HG02798 (cell line): Measurements from ENCODE around the gene LGI4.

ENCODE experiments used
- ATAC-seq: cut with Tn5 transposase; IDR thresholded peaks from one replicate; pipeline ENCODE4 v1.9.1; 2021; ENCODE audit warnings: mild to moderate bottlenecking; ENCODE audit not compliant: unreplicated experiment, poor library complexity

LGI4 gene

DNA sequence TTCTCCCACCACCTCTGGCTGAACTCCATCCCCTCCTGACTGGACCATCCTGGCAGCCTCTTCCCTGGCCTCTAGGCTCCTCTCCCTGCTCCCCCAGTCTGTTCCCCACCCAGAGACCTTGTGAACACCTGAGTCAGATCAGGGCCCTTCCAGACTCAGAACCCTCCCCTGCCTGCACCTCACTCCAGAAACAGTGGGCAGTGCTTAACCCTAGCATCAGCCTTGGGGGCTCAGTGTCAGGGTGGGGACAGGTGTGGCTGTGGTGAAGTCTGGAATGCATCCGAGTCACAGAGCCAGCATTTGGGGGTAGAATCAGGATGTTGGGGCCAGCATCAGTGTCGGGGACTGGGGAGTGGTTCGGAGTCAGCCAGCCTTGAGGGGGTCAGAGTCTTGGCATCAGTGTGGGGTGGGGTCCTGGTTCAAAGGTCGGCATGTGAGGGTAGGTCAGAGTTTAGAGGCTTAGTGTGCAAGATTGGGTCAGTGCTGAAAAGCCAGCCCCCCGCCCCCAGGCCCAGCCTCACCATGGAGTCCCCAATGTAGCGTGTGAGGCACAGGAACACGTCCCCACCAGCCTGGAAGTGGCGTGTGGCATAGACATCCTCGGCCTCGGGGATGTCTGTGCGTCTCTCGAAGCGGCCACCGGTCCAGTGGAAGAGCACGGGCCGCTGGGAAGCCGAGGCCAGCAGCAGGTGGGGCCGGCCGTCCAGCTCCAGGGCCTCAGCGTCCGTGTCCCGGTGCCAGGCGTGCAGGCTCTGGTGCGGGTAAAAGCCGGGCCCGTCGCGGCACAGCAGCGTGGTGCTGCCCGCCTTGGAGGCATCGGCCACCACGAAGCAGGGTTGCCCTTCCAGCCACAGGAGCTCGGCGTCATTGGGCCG lies 8.9 kb downstream of the LGI4 start:
- ATAC-seq, result no peak

DNA sequence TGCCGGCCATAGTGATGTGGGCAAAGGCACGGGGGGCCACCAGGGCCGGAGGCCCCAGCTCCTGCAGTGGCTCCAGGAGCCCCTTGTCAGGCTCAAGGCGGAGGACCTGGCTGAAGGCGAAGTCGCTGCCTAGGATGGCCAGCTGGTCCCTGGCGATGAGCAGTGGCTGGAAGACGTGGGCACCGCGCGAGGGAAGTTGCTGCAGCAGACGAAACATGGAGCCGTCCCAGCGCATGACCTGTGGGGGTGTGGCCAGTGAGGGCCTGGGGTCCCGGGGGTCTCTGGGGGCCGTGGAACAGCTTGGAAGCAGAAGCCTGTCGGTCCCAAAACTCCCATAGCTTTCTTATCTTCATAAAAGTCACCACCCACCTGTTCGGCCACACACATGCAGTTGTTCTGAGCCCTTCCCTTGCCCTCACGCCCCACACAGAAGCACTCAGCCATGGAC lies 9.6 kb downstream of the LGI4 start:
- no peak for ATAC-seq

DNA sequence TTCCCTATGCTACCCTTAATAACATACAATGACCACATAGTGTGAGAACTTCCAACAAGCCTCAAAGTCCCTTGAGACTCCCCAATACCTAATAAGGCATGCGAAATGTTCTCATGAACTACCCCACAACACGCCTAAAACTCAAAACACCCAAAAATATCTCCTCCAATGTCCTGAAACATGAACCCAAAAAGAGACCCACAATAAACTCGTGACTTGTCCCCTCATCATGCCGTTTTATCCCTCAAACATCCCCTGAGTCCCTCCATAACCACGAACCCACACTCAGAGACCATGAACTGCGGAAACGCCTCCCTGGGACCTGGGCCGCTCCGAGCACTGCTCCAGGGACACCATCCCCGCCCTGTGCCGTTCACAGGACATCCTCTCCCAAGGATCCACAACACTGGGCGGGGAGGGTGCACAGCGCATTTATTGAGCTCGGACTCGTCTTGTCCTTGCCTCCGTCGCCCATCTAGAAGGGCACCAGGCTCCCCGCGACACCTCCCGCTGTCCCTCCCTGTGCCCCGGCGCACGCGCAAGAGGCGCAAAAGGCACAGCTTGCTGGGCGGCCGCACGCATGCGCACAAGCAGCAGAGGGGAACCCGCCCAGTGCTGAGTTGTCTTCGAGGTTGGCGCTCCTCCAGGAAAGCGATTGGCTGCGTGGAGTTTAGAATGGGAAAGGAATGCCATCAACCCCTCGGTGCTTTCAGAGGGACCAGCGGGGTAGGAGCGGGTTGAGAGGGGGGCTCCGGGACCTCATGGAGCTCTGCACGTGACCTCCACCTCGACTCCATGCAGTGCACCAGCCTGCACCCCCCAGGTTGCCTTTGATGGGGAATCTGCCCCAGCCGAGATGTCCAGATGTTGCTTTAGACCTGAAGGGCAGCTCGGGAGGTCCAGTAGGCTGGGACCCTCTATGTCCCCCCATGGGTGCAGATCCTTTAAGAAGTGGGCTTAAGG lies 10.5 kb downstream of the LGI4 start:
- peak; percentile 88 for ATAC-seq

DNA sequence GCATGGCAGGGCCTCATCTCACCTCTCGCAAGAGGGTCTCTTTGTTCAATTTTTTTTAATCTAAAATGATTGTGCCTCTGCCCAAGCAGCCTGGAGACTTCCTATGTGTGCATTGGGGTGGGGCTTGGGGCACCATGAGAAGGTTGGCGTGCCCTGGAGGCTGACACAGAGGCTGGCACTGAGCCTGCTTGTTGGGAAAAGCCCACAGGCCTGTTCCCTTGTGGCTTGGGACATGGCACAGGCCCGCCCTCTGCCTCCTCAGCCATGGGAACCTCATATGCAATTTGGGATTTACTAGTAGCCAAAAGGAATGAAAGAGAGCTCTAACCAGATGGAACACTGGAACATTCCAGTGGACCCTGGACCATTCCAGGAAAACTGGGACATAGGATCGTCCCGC lies 11.3 kb downstream of the LGI4 start:
- ATAC-seq, result no peak

DNA sequence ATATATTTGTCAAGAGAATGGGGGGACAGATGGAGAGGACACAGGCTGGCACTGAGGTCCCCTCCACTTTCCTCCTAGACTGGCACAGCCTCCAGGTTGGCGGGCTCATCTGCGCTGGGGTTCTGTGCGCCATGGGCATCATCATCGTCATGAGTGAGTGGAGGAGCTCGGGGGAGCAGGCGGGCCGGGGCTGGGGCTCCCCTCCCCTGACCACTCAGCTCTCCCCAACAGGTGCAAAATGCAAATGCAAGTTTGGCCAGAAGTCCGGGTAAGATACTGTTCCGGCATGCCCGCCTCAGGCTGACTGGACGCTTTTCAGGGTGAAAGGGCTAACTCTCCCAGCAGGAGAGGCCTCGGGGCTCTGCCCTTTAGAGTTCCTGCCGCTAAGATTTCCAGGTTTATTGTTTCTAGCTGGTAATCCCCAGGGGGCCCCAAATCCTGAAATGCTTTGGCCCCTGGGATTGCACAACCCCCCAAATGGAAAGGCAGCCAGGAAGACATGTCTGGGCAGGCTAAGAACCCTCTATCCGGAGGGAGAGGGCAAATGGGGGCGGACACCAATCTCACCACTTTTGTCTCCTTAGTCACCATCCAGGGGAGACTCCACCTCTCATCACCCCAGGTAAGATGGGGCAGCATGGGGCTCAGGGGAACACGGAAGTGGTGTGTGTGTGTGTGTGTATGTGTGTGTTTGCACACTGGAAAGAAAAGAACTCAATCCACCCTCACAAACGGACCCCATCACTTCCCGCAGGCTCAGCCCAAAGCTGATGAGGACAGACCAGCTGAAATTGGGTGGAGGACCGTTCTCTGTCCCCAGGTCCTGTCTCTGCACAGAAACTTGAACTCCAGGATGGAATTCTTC lies 11.9 kb downstream of the LGI4 start:
- no peak for ATAC-seq

DNA sequence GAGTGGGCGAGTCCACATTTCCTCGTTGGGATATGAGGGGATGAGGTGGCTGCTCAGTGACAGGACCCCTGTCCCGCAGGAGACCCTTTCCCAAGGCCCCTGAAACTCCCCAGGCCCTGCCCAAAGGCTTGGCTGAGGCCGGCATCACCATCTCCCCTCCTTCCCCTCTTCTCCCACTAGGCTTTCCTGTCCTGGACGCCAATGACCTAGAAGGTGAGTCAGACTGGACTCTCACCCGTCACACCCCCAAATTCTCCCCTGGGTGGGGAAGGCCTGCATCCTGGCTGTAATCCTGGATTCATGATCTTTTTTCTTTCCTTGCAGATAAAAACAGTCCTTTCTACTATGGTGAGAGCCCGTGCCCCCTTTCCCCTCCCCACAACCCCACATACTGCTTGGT lies 14.0 kb downstream of the LGI4 start:
- ATAC-seq, result no peak

DNA sequence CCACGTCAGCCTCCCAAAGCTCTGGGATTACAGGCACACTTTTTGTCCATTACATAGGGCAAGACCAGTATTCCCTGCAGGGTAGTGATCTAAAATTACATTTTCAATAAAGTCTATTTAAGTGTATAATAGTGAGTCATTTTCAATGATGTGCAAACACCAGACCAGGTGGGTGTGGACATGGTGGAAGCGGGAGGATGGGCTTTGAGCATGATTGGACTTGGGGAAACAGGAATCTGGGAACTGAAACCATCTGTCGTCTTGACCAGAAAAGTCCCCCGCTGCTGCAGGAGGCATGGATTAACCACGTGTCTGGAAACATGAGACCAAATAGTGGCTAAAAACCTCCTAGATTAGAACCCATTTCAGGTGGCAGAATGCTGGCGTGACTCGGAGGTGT lies 14.4 kb downstream of the LGI4 start:
- ATAC-seq, result no peak

DNA sequence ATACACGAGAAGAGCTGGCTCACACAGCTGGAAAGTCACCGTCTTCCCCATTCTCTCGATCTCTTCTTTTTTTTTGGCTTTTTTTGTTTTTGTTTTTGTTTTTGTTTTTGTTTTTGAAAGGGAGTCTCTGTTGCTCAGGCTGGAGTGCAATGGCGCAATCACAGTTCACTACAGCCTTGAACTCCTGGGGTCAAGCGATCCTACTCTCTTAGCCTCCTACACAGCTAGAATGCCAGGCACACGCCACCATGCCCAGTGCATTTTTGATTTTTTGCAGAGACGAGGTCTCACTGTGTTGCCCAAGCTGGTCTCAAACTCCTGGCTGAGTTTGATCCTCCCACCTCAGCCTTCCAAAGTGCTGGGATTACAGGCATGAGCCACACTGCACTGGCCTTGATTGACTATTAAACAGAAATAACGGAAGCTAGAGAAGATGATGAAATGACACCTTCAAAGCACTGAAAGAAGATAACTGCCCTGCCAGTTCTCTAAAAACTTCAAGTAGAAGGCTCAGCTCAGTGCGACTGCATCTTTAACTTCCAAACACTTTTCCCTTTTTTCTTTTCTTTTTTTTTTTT lies 15.2 kb downstream of the LGI4 start:
- ATAC-seq, result no peak

DNA sequence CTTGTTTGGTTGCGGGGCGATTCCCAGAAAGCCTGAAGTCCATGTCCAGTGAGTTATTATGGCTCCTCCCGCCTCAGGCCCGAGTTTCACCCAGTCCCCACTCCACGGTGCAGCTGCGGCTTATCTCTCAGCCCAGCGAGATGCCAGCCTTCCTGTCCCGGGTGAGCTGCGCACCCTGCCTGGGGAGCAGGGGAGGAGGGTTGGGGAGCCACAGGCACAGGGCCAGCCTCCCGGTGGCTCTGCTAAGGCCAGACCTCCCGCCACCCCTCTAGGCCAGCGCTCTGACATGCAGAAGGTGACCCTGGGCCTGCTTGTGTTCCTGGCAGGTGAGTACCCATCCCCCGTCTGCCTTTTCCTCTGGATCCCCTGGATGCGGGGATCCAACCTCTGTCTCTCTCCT lies 15.8 kb downstream of the LGI4 start:
- ATAC-seq, result no peak

DNA sequence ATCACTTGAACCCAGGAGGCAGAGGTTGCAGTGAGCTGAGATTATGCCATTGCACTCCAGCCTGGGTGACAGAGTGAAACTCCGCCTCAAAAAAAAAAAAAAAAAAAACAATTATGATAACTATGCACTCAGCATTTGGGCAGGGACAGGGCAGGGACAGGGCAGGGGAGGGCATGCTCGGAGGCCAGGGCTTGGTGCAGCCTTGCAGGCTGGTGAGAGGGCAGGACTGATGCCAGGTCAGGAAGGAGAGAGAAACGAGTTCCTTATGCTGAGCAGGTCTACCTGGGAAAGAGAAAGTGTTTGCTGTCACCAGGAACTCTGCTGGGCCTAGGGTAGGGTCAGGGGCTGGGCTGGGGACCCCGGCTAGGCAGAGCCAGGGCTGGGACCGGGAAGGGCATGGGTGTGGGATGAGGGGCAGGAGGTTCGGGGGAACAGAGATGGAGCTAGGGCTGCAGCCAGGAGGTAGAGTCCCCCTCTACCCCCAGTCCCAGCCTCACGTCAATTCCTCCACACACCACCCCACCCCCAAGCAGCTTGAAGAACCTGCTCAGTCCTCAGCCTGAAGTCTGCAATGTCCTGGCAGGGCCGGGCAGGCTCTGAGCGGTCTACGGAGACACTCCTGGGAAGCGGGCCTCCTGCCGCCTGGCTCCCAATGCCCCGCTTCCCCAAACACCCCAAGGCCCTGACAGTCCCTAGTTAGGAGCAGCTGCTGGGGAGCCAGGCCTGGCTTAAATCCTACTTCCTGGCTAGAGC lies 16.4 kb downstream of the LGI4 start:
- no peak for ATAC-seq

DNA sequence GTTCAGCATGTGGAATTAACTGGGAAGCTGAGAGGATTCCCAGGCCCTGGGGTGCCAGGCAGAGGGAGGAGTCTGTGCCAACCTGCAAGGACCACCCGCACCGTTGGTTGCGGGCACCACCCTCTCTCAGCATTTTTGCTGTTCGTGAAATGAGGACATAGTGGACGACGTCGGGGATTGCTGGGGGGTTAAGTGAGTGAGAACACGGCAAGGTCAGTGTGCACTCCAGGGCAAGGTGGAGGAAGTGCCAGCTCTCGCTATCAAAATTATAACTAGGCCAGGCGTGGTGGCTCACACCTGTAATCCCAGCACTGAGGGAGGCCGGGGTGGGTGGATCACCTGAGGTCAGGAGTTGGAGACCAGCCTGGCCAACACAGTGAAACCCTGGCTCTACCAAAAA lies 17.1 kb downstream of the LGI4 start:
- ATAC-seq, result no peak

DNA sequence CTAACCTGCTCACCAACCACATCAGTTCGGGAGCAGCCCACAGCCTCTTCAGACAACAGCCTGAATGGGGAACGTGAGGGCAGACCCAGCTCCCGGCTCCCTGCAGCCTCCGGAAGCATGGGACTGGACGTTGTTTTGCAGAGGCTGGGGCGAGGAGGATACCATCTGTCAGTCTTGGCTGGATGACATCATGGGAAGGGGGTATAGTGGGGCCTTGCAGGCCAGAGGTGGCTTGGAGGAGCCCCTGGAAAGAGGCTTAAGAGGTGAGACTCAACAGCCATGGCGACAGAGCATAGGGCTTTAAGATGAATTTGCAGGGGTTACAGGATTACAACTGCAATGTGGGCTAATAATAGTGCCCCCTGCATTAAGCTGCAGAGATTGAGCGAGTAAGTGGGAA lies 17.7 kb downstream of the LGI4 start:
- ATAC-seq, result no peak

DNA sequence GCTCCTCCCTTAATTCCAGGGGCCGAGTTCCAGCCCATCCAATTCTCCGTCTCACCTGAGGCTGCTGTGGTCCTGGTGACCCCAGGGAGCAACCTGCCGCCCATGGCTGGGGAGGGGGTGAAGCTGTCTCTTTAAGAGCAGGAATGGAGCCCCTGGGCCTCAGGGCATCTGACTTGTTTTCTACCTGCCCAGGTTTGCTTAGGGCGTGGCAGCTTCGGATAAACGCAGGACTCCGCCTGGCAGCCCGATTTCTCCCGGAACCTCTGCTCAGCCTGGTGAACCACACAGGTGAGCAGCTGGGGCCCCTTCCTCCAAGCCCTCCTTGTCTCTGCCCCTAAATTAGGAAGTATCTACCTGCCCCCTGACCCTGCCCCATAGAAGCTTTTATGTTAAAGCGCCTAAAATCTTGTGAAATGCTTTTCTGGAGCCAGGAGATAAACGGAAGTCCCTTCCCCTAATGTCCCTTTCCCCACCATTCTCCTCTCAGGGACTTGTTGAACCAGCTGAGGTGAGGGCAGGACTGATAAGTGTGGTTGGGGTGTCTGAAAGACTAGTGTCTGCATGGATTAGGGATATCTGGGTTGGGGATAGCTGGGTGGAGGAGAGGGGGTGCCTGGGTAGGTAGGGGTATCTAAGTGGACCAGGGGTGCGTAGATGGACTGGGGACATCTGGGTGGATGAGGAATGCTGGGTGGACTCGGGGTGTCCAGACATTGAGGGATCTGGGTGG lies 18.6 kb downstream of the LGI4 start:
- no peak for ATAC-seq

DNA sequence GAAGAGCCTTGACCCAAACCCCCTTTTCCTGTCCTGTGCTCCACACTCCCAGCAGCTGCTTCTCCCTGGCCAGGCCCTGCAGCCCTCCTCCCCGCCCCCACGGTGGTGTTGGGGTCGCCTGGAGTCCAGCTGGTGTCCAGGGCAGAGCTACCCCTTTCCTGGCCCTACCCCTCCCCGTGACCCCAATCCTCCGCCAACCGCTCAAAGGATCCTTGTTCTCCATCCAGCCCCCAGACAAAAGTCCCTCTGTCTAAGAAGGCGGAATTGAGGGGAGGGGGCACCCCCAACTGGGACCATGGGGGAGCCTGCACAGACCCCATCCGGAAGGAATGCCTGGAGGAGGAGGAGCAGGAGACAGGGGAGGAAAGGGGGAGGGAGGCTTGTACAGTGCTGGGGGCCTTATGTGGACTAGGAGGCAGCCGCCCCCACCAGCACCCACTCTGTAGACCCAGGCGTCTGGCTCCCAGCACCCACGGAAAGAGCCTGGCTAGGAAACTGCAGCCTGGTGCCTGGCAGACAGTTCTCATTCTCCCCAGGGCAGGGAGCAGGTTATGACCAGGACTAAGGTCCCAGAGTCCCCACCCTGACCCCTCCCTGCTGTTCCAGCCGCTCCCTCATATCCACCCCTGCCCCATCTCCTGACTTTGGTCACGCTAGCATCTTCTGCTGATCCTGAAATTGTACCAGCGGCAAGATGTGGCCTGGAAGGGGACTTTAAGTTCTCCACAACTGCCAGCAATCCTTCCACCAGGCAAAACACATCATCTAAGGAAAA lies 19.5 kb downstream of the LGI4 start, which contains the start of gene FXYD3:
Gene FXYD3 (plus strand): TSS at position 647 of the 775 bp plus-strand sequence. CDS start 3,554 bp downstream, outside the sequence.
- no peak for ATAC-seq

DNA sequence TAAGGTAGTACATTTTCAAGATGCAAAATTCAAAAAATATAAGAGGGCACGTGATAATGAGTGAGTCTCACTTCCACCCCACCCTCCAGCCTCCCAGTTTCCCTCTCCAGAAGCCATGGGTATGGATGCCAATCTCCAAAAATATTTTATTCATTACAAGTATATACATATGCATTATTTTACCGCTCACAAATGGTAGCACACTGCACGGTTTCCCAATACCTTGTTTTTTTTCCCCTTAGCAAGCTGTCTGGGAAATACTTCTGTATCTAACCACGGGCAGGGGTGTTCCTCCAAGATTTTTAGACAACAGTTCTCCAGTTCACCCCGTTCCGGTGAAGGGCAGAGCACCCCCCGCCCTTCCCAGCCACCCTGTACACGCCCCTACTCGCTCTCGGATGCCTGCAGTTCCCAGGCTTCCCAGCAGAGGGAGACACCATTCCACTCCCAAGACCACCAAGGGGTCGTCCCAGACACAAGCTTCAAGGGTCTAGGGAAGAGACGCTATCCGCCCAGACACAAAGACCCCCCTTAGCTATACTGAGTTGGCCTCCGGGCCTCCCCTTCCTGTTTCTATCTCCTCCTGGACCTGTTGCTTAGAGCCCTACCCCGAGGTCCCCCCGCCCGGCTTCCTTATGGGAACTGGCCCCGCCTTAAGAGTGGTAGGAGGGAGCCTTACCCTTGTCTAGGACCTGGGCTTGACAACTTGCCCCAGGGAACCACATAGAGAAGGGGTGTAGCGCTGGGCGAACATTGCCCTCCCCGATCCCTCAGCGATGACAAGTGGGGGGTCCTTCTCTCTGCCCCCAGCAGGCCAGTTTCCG lies 20.3 kb downstream of the LGI4 start:
- ATAC-seq, result peak; percentile 48

DNA sequence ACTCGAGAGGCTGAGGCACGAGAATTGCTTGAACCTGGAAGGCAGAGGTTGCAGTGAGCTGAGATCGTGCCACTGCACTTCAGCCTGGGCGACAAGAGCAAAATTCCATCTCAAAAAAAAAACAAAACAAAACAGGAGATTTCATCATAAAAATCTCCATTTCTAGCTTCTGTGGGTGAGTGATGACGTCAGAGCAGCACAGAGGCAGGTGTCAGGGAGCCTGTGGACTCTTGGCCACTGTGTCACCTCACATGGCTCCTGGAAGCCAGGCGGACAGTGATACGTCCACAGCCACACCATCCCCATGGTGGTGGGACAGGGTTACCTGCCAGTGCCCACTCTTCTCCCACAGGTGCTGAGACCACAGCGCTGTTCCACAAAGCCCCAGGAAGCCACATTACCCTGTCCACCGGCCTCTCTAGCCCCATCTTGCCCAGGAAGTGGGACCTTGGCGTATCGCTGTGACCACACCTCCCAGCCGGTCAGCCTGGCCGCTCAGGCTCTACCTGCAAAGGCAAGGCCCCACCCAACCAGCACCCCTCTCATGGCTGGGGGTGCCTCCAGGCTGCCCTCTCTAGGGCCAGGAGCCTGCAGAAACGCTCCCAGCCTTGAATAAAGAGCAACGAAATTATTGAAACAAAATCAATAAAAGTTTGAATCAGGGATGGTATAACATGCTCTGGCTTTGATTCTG lies 21.7 kb downstream of the LGI4 start:
- ATAC-seq, result no peak
